Sigmoid colon (tissue), 4 donors: ENCODE data around the gene CD200.

Source experiments
- CTCF ChIP-seq, 4 experiments: fragments of 450-650 bp in 3 of 4; fragments of 200-600 bp in 1 of 4; IDR thresholded peaks; one replicate each; pipeline ENCODE4 v1.5.1; 2016 to 2019; ENCODE audit warnings: antibody characterized with exemption in 4 of 4, mild to moderate bottlenecking in 3 of 4, moderate library complexity in 2 of 4
- POLR2A ChIP-seq, 2 donors: fragments of 450-650 bp; IDR thresholded peaks; one replicate each; pipeline ENCODE4 v1.6.1; 2016; ENCODE audit warnings: antibody characterized with exemption in 2 of 2, mild to moderate bottlenecking in 2 of 2, moderate library complexity in 2 of 2
- POLR2AphosphoS5 ChIP-seq, 4 donors: sonication (generic); formaldehyde crosslinking; IDR thresholded peaks; one replicate each; pipeline ENCODE4 v1.6.1; 2017; ENCODE audit warnings: antibody characterized with exemption in 4 of 4

GRCh38 chr3:112289011-112289410 is 43.9 kb upstream of the CD200 start:
- TF ChIP-seq POLR2A (IDR thresholded peaks at IDR 0.05) (no peak), CTCF (IDR thresholded peaks at IDR 0.05) (no peak), POLR2AphosphoS5 (IDR thresholded peaks at IDR 0.05) (no peak)
